ENCODE measurements around the gene PCSK5. TPM values are rescaled to one million over a fixed set of nuclear protein-coding genes. Genes with fewer than 3 reads are reported as not detected.

Gene PCSK5
- total and polyA plus RNA-seq, 2 donors (not counting 3 experiments of a cell fraction or from before 2014, with no cell fraction given), result 2.6 to 4.8 TPM

- dilution Hi-C loops (cut with MboI; ENCODE audit: extremely low pct_ligation_motif_present, low sequenced_read_pairs), result no loop called here
- H3K4me2 ChIP-seq (ENCODE audit: insufficient read depth, low read length), result no peak overlapping the region
- H3K9me3 ChIP-seq (replicated peaks; ENCODE audit: control insufficient read depth, insufficient read depth, low read length), result no peaks in the 10 kb centered on the region
- intact Hi-C loops (cut with micrococcal nuclease), result no loop called here
- no peak overlapping the region for H3K4me3 ChIP-seq (replicated peaks in 1 of 3; ENCODE audit: insufficient read depth in 1 of 3, low read depth in 1 of 3, low read length in 3 of 3)
- H3K36me3 ChIP-seq (ENCODE audit: control insufficient read depth in 2 of 2, extremely low read depth in 1 of 2, insufficient read depth in 2 of 2, low read length in 2 of 2), result no peaks in the 10 kb centered on the region
- BruUV-seq (replicated peaks), result no TSS peak
- no peak overlapping the region for H3K27ac ChIP-seq (ENCODE audit: insufficient read depth, low read depth, low read length)
- H3K9me1 ChIP-seq (replicated peaks; ENCODE audit: control insufficient read depth, extremely low read depth, insufficient read depth, low read length), result no peaks in the 10 kb centered on the region
- POLR2A ChIA-PET, result no interaction called here
- DNase-seq (ENCODE audit: low read depth, low spot score), result no peak
- H3K79me2 ChIP-seq (ENCODE audit: control insufficient read depth, insufficient read depth, low read length), result no peaks in the 10 kb centered on the region
- no peak for TF ChIP-seq MYC (IDR thresholded peaks at IDR 0.05; ENCODE audit: low read depth, low read length)
- CTCF ChIA-PET, result no interaction called here
- no peak overlapping the region for H3K9ac ChIP-seq (replicated peaks; ENCODE audit: extremely low read depth, insufficient read depth, low read length)
- no peaks in the 10 kb centered on the region for H4K20me1 ChIP-seq (replicated peaks; ENCODE audit: control insufficient read depth, extremely low read depth, insufficient read depth, low read length)
- H2AFZ ChIP-seq (ENCODE audit: low read depth, low read length), result no peak overlapping the region
- no peaks in the 10 kb centered on the region for H3K4me1 ChIP-seq (ENCODE audit: control insufficient read depth, extremely low read depth, insufficient read depth, low read length)
- no peak for FAIRE-seq
- H3K27me3 ChIP-seq (ENCODE audit: control insufficient read depth in 2 of 2, insufficient read depth in 2 of 2, low read length in 2 of 2), result no peaks in the 10 kb centered on the region
Observed at GRCh38 chr9:75965231-75965630, 74.8 kb downstream of the PCSK5 start.

DNA sequence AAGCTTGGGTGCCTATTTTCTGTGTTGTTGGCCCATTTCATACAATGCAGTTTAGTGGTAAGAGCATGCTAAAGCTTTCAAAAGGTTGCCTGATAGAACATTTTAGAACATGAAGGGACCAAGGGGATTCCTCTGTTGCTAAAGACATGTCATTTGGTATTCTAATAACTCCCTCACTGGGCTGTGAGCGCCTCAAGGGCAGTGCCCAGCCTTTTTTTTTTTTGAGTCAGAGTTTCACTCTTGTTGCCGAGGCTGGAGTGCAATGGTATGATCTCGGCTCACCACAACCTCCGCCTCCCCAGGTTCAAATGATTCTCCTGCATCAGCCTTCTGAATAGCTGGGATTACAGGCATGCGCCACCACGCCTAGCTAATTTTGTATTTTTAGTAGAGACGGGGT, 77.1 kb downstream of the PCSK5 start:
- no peak overlapping the region for H3K4me3 ChIP-seq (replicated peaks in 1 of 3; ENCODE audit: insufficient read depth in 1 of 3, low read depth in 1 of 3, low read length in 3 of 3)
- H2AFZ ChIP-seq (ENCODE audit: low read depth, low read length), result no peak overlapping the region
- H3K4me1 ChIP-seq (ENCODE audit: control insufficient read depth, extremely low read depth, insufficient read depth, low read length), result no peaks in the 10 kb centered on the region
- H3K27me3 ChIP-seq (ENCODE audit: control insufficient read depth in 2 of 2, insufficient read depth in 2 of 2, low read length in 2 of 2), result no peaks in the 10 kb centered on the region
- no peaks in the 10 kb centered on the region for H3K79me2 ChIP-seq (ENCODE audit: control insufficient read depth, insufficient read depth, low read length)
- no peak overlapping the region for H3K4me2 ChIP-seq (ENCODE audit: insufficient read depth, low read length)
- no peaks in the 10 kb centered on the region for H3K36me3 ChIP-seq (ENCODE audit: control insufficient read depth in 2 of 2, extremely low read depth in 1 of 2, insufficient read depth in 2 of 2, low read length in 2 of 2)
- H3K9ac ChIP-seq (replicated peaks; ENCODE audit: extremely low read depth, insufficient read depth, low read length), result no peak overlapping the region
- TF ChIP-seq EZH2 (IDR thresholded peaks at IDR 0.05; ENCODE audit: borderline replicate concordance, low read depth, low read length, severe bottlenecking) (no peak), MYC (IDR thresholded peaks at IDR 0.05; ENCODE audit: low read depth, low read length) (no peak), GATA2 (IDR thresholded peaks at IDR 0.05; ENCODE audit: insufficient read depth, insufficient read length, low read depth, low read length) (no peak), FOS (IDR thresholded peaks at IDR 0.05; ENCODE audit: borderline replicate concordance, insufficient read depth, low read length) (no peak), JUN (IDR thresholded peaks at IDR 0.05; ENCODE audit: borderline replicate concordance, insufficient read depth, insufficient read length, low read depth) (no peak), CTCF (IDR thresholded peaks at IDR 0.05; ENCODE audit: extremely low read depth in 1 of 2, insufficient read depth in 1 of 2, low read depth in 1 of 2, low read length in 2 of 2) (no peak), POLR2AphosphoS5 (IDR thresholded peaks at IDR 0.05; ENCODE audit: insufficient read depth, low read depth, low read length) (no peak), MAX (IDR thresholded peaks at IDR 0.05; ENCODE audit: insufficient read depth, insufficient read length) (no peak), POLR2A (IDR thresholded peaks at IDR 0.05; ENCODE audit: low read depth, low read length) (no peak)
- ChIA-PET CTCF (no interaction called here), POLR2A (no interaction called here)
- intact Hi-C loops (cut with micrococcal nuclease) (no loop called here), dilution Hi-C loops (cut with MboI; ENCODE audit: extremely low pct_ligation_motif_present, low sequenced_read_pairs) (no loop called here)
- DNase-seq (ENCODE audit: low read depth, low spot score) (no peak), FAIRE-seq (no peak)
- H3K9me1 ChIP-seq (replicated peaks; ENCODE audit: control insufficient read depth, extremely low read depth, insufficient read depth, low read length), result no peaks in the 10 kb centered on the region
- no peaks in the 10 kb centered on the region for H3K9me3 ChIP-seq (replicated peaks; ENCODE audit: control insufficient read depth, insufficient read depth, low read length)
- H3K27ac ChIP-seq (ENCODE audit: insufficient read depth, low read depth, low read length), result no peak overlapping the region
- BruUV-seq (replicated peaks), result no TSS peak
- H4K20me1 ChIP-seq (replicated peaks; ENCODE audit: control insufficient read depth, extremely low read depth, insufficient read depth, low read length), result no peaks in the 10 kb centered on the region
